ENCODE measurements around the gene LRRIQ1. TPM values are rescaled to one million over a fixed set of nuclear protein-coding genes. Genes with fewer than 3 reads are reported as not detected.
A peak's percentile ranks its signal among the peaks of the same experiment; 100 is the strongest.
"Not testable (repeated sequence)": the region's sequence is repeated elsewhere in the genome, so short reads cannot be mapped to it uniquely, and the experiment has no call there.

The LRRIQ1 gene
- total RNA-seq, 1 donor from 2014 or later: 0.22 TPM

- intact Hi-C loops (cut with DNase I): no loop called here
- DNase-seq: no peak
- ATAC-seq (ENCODE audit: poor library complexity): no peak
Measured at GRCh38 chr12:85179680-85180270, 143.6 kb downstream of the LRRIQ1 start.

DNA sequence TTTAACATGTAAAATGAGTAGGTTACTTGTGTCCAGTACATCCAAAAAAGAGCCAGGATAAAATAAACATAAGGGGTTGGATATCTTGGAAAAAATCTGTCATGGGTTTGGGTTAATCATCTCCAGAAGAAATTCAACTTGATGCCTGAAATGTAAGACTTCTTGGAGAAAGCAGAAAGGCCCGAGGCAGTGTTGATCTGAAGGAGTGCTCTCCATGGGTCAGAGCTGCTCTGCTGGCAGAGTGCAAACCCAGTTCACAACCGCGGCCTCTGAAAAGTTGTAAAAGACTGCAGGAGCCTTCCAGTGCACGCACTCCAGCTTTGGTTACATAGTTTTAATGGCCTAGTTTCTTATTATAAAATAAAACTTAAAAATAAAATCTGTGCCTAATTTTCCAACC lies 146.5 kb downstream of the LRRIQ1 start:
- no peak for ATAC-seq (ENCODE audit: poor library complexity)
- intact Hi-C loops (cut with DNase I): no loop called here
- no peak for DNase-seq

DNA sequence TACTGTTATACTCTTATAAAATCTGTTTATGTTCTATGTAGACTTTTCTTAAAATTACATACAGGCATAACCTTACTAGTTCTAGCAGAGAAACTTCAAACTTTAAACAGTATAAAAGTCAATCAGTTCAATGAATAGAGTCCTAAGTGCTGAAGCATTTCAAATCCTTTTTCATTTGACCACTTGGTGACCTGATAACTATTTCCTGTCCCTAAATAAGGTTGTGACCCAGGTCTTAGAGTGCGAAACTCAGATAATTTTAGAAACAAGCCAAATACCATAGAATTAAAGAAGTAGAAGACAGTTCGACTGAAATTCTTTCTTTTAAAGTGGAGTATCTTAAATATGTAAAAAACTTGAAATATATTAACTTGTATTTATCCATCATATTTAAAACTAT lies 147.7 kb downstream of the LRRIQ1 start:
- DNase-seq: no peak
- intact Hi-C loops (cut with DNase I): no loop called here
- ATAC-seq (ENCODE audit: poor library complexity): no peak

DNA sequence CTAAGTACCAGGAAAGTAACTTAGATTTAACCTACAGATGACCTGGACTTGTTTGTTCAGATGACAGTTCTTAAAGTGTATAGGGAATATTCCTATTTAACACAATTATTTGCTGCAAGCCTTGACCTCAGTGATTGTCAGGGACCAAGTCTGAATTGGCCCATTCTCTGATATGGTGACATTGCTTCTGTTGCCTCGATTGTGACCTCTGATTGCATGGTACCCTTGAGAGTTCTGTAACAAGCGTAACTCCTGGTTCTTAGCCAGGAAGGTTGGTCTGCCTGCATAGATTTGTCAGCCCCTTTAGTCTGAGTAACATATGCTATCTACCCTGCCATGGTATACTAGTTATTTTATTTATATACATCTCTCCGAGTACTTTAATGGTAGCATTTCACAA lies 150.1 kb downstream of the LRRIQ1 start:
- intact Hi-C loops (cut with DNase I): no loop called here
- no peak for ATAC-seq (ENCODE audit: poor library complexity)
- no peak for DNase-seq

- ATAC-seq (ENCODE audit: poor library complexity): no peak
- no peak for DNase-seq
- intact Hi-C loops (cut with DNase I): no loop called here
Measured at GRCh38 chr12:85188619-85189018, 152.5 kb downstream of the LRRIQ1 start.

- intact Hi-C loops (cut with DNase I): no loop called here
- ATAC-seq (ENCODE audit: poor library complexity): no peak
- no peak for DNase-seq
Measured at GRCh38 chr12:85190728-85191127, 154.6 kb downstream of the LRRIQ1 start.

DNA sequence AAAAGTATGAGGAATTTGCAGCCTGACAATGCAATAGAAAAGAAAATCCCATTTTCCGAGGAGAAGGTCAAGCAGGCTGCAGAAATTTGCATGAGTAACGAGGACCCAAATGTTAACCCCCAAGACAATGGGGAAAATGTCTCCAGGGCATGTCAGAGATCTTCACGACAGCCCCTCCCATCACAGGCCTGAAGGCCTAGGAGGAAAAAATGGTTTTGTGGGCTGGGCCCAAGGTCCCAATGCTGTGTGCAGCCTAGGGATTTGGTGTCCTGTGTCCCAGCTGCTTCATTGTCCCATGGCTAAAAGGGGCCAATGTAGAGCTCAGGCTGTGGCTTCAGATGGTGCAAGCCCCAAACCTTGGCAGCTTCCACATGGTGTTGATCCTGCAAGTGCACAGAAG lies 167.7 kb downstream of the LRRIQ1 start:
- DNase-seq; ATAC-seq (ENCODE audit: poor library complexity); intact Hi-C loops (cut with DNase I): not testable (repeated sequence)

- ATAC-seq (ENCODE audit: poor library complexity): no peak
- intact Hi-C loops (cut with DNase I): no loop called here
- DNase-seq: no peak
Measured at GRCh38 chr12:85206543-85206942, 170.4 kb downstream of the LRRIQ1 start.

DNA sequence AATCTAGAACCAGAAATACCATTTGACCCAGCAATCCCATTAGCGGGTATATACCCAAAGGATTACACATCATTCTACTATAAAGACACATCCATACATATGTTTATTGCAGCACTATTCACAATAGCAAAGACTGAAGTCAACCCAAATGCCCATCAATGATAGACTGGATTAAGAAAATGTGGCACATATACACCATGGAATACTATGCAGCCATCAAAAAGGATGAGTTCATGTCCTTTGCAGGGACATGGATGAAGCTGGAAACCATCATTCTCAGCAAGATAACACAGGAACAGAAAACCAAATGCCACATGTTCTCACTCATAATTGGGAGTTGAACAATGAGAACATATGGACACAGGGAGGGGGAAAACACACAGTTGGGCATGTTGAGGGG lies 188.2 kb downstream of the LRRIQ1 start:
- intact Hi-C loops (cut with DNase I); ATAC-seq (ENCODE audit: poor library complexity); DNase-seq: not testable (repeated sequence)

- ATAC-seq (ENCODE audit: poor library complexity): no peak
- intact Hi-C loops (cut with DNase I): no loop called here
- no peak for DNase-seq
Measured at GRCh38 chr12:85225501-85225900, 189.3 kb downstream of the LRRIQ1 start.

DNA sequence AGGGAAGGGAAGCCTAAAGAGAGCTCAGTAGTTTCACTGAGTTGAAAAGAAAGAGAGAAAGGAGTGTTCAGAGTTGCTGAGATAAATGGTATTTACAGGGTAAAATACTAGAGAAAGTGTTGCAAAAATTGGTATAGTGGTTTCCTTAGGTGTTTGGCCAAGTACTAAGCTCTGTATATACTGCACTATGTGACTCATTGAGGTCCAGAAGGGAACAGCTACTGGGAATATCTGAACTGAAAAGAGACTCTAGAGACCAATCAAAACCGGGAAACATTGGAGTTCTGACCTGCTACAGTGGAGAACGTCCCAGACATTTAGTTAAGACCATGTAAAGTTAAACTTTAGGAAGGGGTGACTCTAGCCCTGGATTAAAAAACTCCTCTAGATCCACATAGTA lies 201.2 kb downstream of the LRRIQ1 start:
- ATAC-seq (ENCODE audit: poor library complexity) (no peak), DNase-seq (no peak)
- intact Hi-C loops (cut with DNase I): no loop called here

GRCh38 chr12:85244561-85244960 lies 208.4 kb downstream of the LRRIQ1 start:
- intact Hi-C loops (cut with DNase I): no loop called here
- no peak for ATAC-seq (ENCODE audit: poor library complexity)
- no peak for DNase-seq

GRCh38 chr12:85253853-85254252 lies 217.7 kb downstream of the LRRIQ1 start:
- DNase-seq: no peak
- no peak for ATAC-seq (ENCODE audit: poor library complexity)
- intact Hi-C loops (cut with DNase I): no loop called here

GRCh38 chr12:85257671-85258070 lies 221.5 kb downstream of the LRRIQ1 start:
- DNase-seq (no peak), ATAC-seq (ENCODE audit: poor library complexity) (no peak)
- intact Hi-C loops (cut with DNase I): no loop called here

GRCh38 chr12:85260447-85260846 lies 224.3 kb downstream of the LRRIQ1 start:
- DNase-seq (no peak), ATAC-seq (ENCODE audit: poor library complexity) (no peak)
- intact Hi-C loops (cut with DNase I): no loop called here

- ATAC-seq (ENCODE audit: poor library complexity) (no peak), DNase-seq (no peak)
- intact Hi-C loops (cut with DNase I): no loop called here
Measured at GRCh38 chr12:85260896-85261295, 224.7 kb downstream of the LRRIQ1 start.

GRCh38 chr12:85266356-85266755 lies 230.2 kb downstream of the LRRIQ1 start:
- ATAC-seq (ENCODE audit: poor library complexity) (no peak), DNase-seq (no peak)
- intact Hi-C loops (cut with DNase I): no loop called here

DNA sequence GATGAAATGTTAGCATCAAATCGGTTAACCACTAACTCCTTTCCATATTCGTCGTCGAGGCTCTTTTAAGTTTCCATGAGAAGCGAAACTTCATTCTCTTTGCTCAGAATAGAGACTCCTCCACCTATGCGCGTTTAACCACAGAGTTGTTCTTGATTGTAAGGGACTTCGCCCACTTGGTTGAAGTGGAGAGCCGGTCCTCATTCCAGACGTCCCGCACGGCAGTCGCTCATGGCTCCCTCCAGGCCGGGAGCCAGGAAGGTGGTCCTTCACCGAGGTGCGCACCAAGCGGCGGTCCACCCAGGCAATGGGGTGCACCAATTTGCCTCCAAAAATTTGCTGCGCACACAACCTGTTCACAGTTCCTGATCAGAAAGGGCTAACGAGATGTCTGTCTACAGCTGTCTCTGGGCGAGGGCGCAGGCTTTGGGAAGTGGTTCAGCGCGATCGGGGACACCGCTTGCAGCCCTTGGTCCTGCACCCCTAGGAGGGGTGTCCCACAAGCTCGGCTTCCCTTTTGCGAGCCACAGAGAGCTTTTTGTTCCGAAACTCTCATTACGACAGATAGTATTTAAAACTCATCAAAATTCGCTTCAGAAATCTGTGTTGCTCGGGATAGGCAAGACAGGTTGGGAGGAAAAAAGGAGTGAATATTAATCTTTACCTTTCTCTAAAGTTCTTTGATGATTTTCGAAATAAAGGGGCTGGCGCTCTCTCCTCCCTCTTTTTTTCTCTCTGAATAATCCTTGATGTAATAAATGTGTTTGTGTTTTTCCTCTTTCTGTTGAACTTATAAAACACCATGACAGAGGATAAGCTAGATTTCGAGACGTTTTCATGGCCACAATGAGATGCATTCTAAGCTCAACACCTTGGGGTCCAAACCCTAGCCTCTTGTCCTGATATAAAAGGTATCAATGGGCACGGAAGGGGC lies 237.5 kb downstream of the LRRIQ1 start:
- no peak for ATAC-seq (ENCODE audit: poor library complexity)
- intact Hi-C loops (cut with DNase I): no loop called here

DNA sequence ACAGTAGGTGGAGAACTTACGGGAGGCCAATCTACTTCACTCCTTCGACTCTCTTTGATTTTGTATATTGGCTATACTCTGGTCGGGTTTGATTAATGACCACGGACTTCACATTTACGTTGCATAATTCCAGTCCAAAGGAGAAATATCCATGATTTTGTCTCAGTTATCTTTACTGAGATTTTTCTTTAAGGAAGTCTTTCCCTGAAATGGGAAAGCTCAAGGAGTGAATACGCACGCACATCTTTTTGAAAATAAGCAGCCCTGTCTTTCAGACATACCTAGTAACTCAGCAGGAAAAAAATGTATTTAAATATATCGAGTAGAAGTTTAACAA lies 238.1 kb downstream of the LRRIQ1 start:
- ATAC-seq (ENCODE audit: poor library complexity): no peak
- intact Hi-C loops (cut with DNase I): no loop called here

More for the DNA sequence above, 237.5 kb downstream of the LRRIQ1 start:
- DNase-seq: peak; percentile 27

GRCh38 chr12:85275374-85275773 lies 239.2 kb downstream of the LRRIQ1 start:
- ATAC-seq (ENCODE audit: poor library complexity): no peak
- intact Hi-C loops (cut with DNase I): no loop called here

More for the DNA sequence above, 238.1 kb downstream of the LRRIQ1 start:
- no peak for DNase-seq

More at GRCh38 chr12:85275374-85275773, 239.2 kb downstream of the LRRIQ1 start:
- DNase-seq: no peak
